CD4-positive, alpha-beta T cell treated with Interleukin-2 at 100 ng/mL for 4 hours (primary cell): Measurements from ENCODE around the gene LONP2.
"Not testable (repeated sequence)": the region's sequence is repeated elsewhere in the genome, so short reads cannot be mapped to it uniquely, and the experiment has no call there.

Source experiments
- DNase-seq: peaks from one replicate; pipeline ENCODE4 v3.0.0-alpha.2; 2020; ENCODE audit warnings: low spot score

LONP2 gene

GRCh38 chr16:48393485-48394354, 149.6 kb downstream of the LONP2 start:
- no peak for DNase-seq

- no peak for DNase-seq
These were observed 150.2 kb downstream of the LONP2 start for GRCh38 chr16:48394355-48394703.

DNA sequence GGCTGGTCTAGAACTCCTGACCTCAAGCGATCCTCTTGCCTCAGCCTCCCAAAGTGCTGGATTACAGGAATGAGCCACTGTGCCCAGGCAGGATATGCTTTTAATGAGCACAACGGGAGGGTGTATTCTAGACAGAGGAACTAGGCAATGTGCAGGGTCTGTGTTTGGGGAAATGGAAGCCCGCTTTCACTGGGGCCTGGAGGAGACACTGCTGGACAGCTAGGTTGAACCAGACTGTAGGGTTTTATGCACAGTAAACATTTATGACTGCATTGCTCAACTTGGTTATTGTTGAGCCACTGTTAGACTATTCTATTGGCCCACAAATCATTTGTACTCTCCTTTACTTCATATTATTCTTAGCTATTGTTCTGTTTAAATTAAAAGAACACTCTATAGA, 151.3 kb downstream of the LONP2 start:
- no peak for DNase-seq

GRCh38 chr16:48402547-48402946, 158.4 kb downstream of the LONP2 start:
- not testable (repeated sequence) for DNase-seq

DNA sequence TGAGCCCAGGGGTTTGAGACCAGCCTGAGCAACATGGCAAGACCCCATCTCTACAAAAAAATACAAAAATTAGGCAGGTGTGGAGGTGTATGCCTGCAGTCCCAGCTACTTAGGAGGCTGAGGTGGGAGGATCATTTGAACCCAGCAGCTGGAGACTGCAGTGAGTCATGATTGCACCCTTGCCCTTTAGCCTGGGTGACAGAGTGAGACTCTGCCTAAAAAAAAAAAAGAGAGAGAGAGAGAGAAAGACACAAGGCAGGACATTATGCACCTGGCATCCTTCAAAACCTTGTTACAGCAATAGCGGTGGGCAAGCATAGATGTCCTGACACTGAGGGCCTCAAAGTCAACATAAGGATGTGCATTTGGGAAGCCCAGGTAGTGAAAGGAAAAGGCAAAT, 161.1 kb downstream of the LONP2 start:
- no peak for DNase-seq

DNA sequence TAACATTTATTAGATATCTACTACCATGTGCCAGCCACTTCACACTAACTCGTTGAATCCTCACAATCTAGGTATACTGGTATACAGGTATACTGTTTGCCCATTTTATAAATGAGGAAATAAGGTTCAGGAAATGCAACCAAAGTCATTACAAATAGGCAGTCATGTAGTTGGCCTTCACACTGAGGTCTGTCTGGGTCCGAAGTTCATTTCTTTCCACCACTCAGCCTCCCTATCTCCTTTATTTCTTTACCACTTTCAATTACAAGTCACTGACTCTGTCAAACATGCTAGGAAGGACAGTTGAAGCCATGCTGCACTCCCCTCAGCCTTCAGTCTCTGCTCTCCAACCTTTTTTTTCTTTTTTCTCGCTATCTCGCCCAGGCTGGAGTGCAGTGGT, 161.8 kb downstream of the LONP2 start:
- DNase-seq, result no peak
